Measurements from ENCODE around the gene INHBE.
A peak's percentile ranks its signal among the peaks of the same experiment; 100 is the strongest.

INHBE gene

GRCh38 chr12:57455374-57456144 lies 452 bp downstream of the INHBE start:
- Histone ChIP-seq H3K27me3 (ENCODE audit: low read depth, low read length) (no peaks in the 10 kb centered on the region), H3K4me3 (ENCODE audit: low read depth in 1 of 2, low read length in 2 of 2) (no peak overlapping the region), H3K27ac (ENCODE audit: low read length) (no peak overlapping the region), H3K36me3 (ENCODE audit: control insufficient read depth in 1 of 2, insufficient read depth in 2 of 2, low read length in 2 of 2) (no peaks in the 10 kb centered on the region), H3K9me3 (ENCODE audit: control insufficient read depth in 1 of 2, low read length in 2 of 2) (no peaks in the 10 kb centered on the region), H3K4me1 (ENCODE audit: control insufficient read depth in 1 of 2, insufficient read depth in 2 of 2, low read length in 2 of 2) (peaks cover 0 to 17% of the 10 kb centered on the region in 2 donors)

- Histone ChIP-seq H3K27me3 (ENCODE audit: low read depth, low read length) (peaks cover 5% of the 10 kb centered on the region), H3K4me3 (ENCODE audit: low read depth in 1 of 2, low read length in 2 of 2) (no peak overlapping the region), H3K9me3 (ENCODE audit: control insufficient read depth in 1 of 2, low read length in 2 of 2) (no peaks in the 10 kb centered on the region), H3K36me3 (ENCODE audit: control insufficient read depth in 1 of 2, insufficient read depth in 2 of 2, low read length in 2 of 2) (no peaks in the 10 kb centered on the region), H3K27ac (ENCODE audit: low read length) (no peak overlapping the region), H3K4me1 (ENCODE audit: control insufficient read depth in 1 of 2, insufficient read depth in 2 of 2, low read length in 2 of 2) (peaks cover 3 to 23% of the 10 kb centered on the region in 2 donors)
These were observed 1.1 kb downstream of the INHBE start for GRCh38 chr12:57456145-57456700.

- Histone ChIP-seq H3K36me3 (ENCODE audit: control insufficient read depth in 1 of 2, insufficient read depth in 2 of 2, low read length in 2 of 2) (no peaks in the 10 kb centered on the region), H3K9me3 (ENCODE audit: control insufficient read depth in 1 of 2, low read length in 2 of 2) (no peaks in the 10 kb centered on the region), H3K27ac (ENCODE audit: low read length) (no peak overlapping the region), H3K4me3 (ENCODE audit: low read depth in 1 of 2, low read length in 2 of 2) (no peak overlapping the region), H3K4me1 (ENCODE audit: control insufficient read depth in 1 of 2, insufficient read depth in 2 of 2, low read length in 2 of 2) (peaks cover 3 to 26% of the 10 kb centered on the region in 2 donors), H3K27me3 (ENCODE audit: low read depth, low read length) (peaks cover 8% of the 10 kb centered on the region)
These were observed 1.8 kb downstream of the INHBE start for GRCh38 chr12:57456737-57457490.

GRCh38 chr12:57458665-57459054 lies 3.6 kb downstream of the INHBE start:
- H3K27me3 ChIP-seq (ENCODE audit: low read depth, low read length), result peaks cover 8% of the 10 kb centered on the region
- peak overlapping the region; percentile 74 for H3K27ac ChIP-seq (ENCODE audit: low read length)
- peak overlapping the region; percentile 91 to 93 for H3K4me3 ChIP-seq (ENCODE audit: low read depth in 1 of 2, low read length in 2 of 2)
- H3K36me3 ChIP-seq (ENCODE audit: control insufficient read depth in 1 of 2, insufficient read depth in 2 of 2, low read length in 2 of 2), result no peaks in the 10 kb centered on the region
- H3K4me1 ChIP-seq (ENCODE audit: control insufficient read depth in 1 of 2, insufficient read depth in 2 of 2, low read length in 2 of 2), result peaks cover 3 to 28% of the 10 kb centered on the region in 2 donors
- no peaks in the 10 kb centered on the region for H3K9me3 ChIP-seq (ENCODE audit: control insufficient read depth in 1 of 2, low read length in 2 of 2)

GRCh38 chr12:57459055-57459749 lies 4.1 kb downstream of the INHBE start:
- Histone ChIP-seq H3K27me3 (ENCODE audit: low read depth, low read length) (peaks cover 8% of the 10 kb centered on the region), H3K9me3 (ENCODE audit: control insufficient read depth in 1 of 2, low read length in 2 of 2) (no peaks in the 10 kb centered on the region), H3K27ac (ENCODE audit: low read length) (peak overlapping the region; percentile 74), H3K36me3 (ENCODE audit: control insufficient read depth in 1 of 2, insufficient read depth in 2 of 2, low read length in 2 of 2) (no peaks in the 10 kb centered on the region), H3K4me1 (ENCODE audit: control insufficient read depth in 1 of 2, insufficient read depth in 2 of 2, low read length in 2 of 2) (peaks cover 3 to 28% of the 10 kb centered on the region in 2 donors), H3K4me3 (ENCODE audit: low read depth in 1 of 2, low read length in 2 of 2) (peak overlapping the region; percentile 91 to 93)

GRCh38 chr12:57459750-57460467 lies 4.8 kb downstream of the INHBE start, which contains the start of gene GLI1:
Gene GLI1 (plus strand): TSS chr12:57459785. CDS start chr12:57463692, 3,907 bp downstream.
- Histone ChIP-seq H3K4me3 (ENCODE audit: low read depth in 1 of 2, low read length in 2 of 2) (peak within 1 kb of the TSS; percentile 91 to 93), H3K27ac (ENCODE audit: low read length) (peak within 1 kb of the TSS; percentile 74), H3K36me3 (ENCODE audit: control insufficient read depth in 1 of 2, insufficient read depth in 2 of 2, low read length in 2 of 2) (no peaks in the 10 kb centered on the region), H3K4me1 (ENCODE audit: control insufficient read depth in 1 of 2, insufficient read depth in 2 of 2, low read length in 2 of 2) (peaks cover 3 to 28% of the 10 kb centered on the region in 2 donors), H3K27me3 (ENCODE audit: low read depth, low read length) (peaks cover 8% of the 10 kb centered on the region), H3K9me3 (ENCODE audit: control insufficient read depth in 1 of 2, low read length in 2 of 2) (no peaks in the 10 kb centered on the region)

GRCh38 chr12:57460468-57460784 lies 5.3 kb downstream of the INHBE start:
- H3K9me3 ChIP-seq (ENCODE audit: control insufficient read depth in 1 of 2, low read length in 2 of 2), result no peaks in the 10 kb centered on the region
- peaks cover 3 to 28% of the 10 kb centered on the region in 2 donors for H3K4me1 ChIP-seq (ENCODE audit: control insufficient read depth in 1 of 2, insufficient read depth in 2 of 2, low read length in 2 of 2)
- H3K27me3 ChIP-seq (ENCODE audit: low read depth, low read length), result peaks cover 8% of the 10 kb centered on the region
- peak overlapping the region; percentile 33 to 93 for H3K4me3 ChIP-seq (ENCODE audit: low read depth in 1 of 2, low read length in 2 of 2)
- H3K27ac ChIP-seq (ENCODE audit: low read length), result no peak overlapping the region
- no peaks in the 10 kb centered on the region for H3K36me3 ChIP-seq (ENCODE audit: control insufficient read depth in 1 of 2, insufficient read depth in 2 of 2, low read length in 2 of 2)

- no peaks in the 10 kb centered on the region for H3K36me3 ChIP-seq (ENCODE audit: control insufficient read depth in 1 of 2, insufficient read depth in 2 of 2, low read length in 2 of 2)
- H3K4me1 ChIP-seq (ENCODE audit: control insufficient read depth in 1 of 2, insufficient read depth in 2 of 2, low read length in 2 of 2), result peaks cover 3 to 28% of the 10 kb centered on the region in 2 donors
- no peaks in the 10 kb centered on the region for H3K9me3 ChIP-seq (ENCODE audit: control insufficient read depth in 1 of 2, low read length in 2 of 2)
- H3K27me3 ChIP-seq (ENCODE audit: low read depth, low read length), result peaks cover 8% of the 10 kb centered on the region
- H3K4me3 ChIP-seq (ENCODE audit: low read depth in 1 of 2, low read length in 2 of 2), result peak overlapping the region; percentile 84 to 93
- no peak overlapping the region for H3K27ac ChIP-seq (ENCODE audit: low read length)
These were observed 5.8 kb downstream of the INHBE start for GRCh38 chr12:57460841-57461275.

- H3K4me1 ChIP-seq (ENCODE audit: control insufficient read depth in 1 of 2, insufficient read depth in 2 of 2, low read length in 2 of 2), result peaks cover 3 to 28% of the 10 kb centered on the region in 2 donors
- H3K4me3 ChIP-seq (ENCODE audit: low read depth in 1 of 2, low read length in 2 of 2), result peak overlapping the region; percentile 84 to 93
- no peaks in the 10 kb centered on the region for H3K9me3 ChIP-seq (ENCODE audit: control insufficient read depth in 1 of 2, low read length in 2 of 2)
- no peak overlapping the region for H3K27ac ChIP-seq (ENCODE audit: low read length)
- H3K27me3 ChIP-seq (ENCODE audit: low read depth, low read length), result peaks cover 8% of the 10 kb centered on the region
- H3K36me3 ChIP-seq (ENCODE audit: control insufficient read depth in 1 of 2, insufficient read depth in 2 of 2, low read length in 2 of 2), result no peaks in the 10 kb centered on the region
These were observed 6.3 kb downstream of the INHBE start for GRCh38 chr12:57461276-57461916.

GRCh38 chr12:57461917-57462250 lies 6.8 kb downstream of the INHBE start:
- Histone ChIP-seq H3K4me1 (ENCODE audit: control insufficient read depth in 1 of 2, insufficient read depth in 2 of 2, low read length in 2 of 2) (peaks cover 3 to 28% of the 10 kb centered on the region in 2 donors), H3K4me3 (ENCODE audit: low read depth in 1 of 2, low read length in 2 of 2) (peak overlapping the region; percentile 84 to 93), H3K27ac (ENCODE audit: low read length) (no peak overlapping the region), H3K9me3 (ENCODE audit: control insufficient read depth in 1 of 2, low read length in 2 of 2) (no peaks in the 10 kb centered on the region), H3K36me3 (ENCODE audit: control insufficient read depth in 1 of 2, insufficient read depth in 2 of 2, low read length in 2 of 2) (no peaks in the 10 kb centered on the region), H3K27me3 (ENCODE audit: low read depth, low read length) (peaks cover 8% of the 10 kb centered on the region)

All from muscle layer of duodenum (tissue), 2 donors.